Effector memory CD4-positive, alpha-beta T cell (primary cell): ENCODE results near the gene P2RY13.

Source experiments
- DNase-seq, 3 donors: peaks; one replicate each; pipeline ENCODE4 v3.0.0-alpha.2; 2020
- H3K27ac ChIP-seq: 2 replicates; pipeline ENCODE4 v1.7.0; 2013; ENCODE audit warnings: mild to moderate bottlenecking, low read length, moderate library complexity; ENCODE audit not compliant: insufficient read depth, poor library complexity, severe bottlenecking
- H3K27me3 ChIP-seq: replicated peaks from 2 replicates; pipeline ENCODE4 v1.7.0; 2013; ENCODE audit warnings: mild to moderate bottlenecking, low read length; ENCODE audit not compliant: insufficient read depth, control insufficient read depth, poor library complexity, severe bottlenecking
- H3K36me3 ChIP-seq: 2 replicates; pipeline ENCODE4 v1.7.0; 2013; ENCODE audit warnings: mild to moderate bottlenecking, low read length, moderate library complexity; ENCODE audit not compliant: control insufficient read depth, insufficient read depth
- H3K4me1 ChIP-seq: 2 replicates; pipeline ENCODE4 v1.7.0; 2013; ENCODE audit warnings: low read length, mild to moderate bottlenecking; ENCODE audit not compliant: control insufficient read depth, insufficient read depth, poor library complexity, severe bottlenecking
- H3K4me3 ChIP-seq: 2 replicates; pipeline ENCODE4 v1.7.0; 2013; ENCODE audit warnings: low read length, low read depth, mild to moderate bottlenecking; ENCODE audit not compliant: insufficient read depth, poor library complexity, severe bottlenecking
- H3K9me3 ChIP-seq: 2 replicates; pipeline ENCODE4 v1.7.0; 2013; ENCODE audit warnings: mild to moderate bottlenecking, low read length, moderate library complexity; ENCODE audit not compliant: control insufficient read depth

P2RY13 gene

DNA sequence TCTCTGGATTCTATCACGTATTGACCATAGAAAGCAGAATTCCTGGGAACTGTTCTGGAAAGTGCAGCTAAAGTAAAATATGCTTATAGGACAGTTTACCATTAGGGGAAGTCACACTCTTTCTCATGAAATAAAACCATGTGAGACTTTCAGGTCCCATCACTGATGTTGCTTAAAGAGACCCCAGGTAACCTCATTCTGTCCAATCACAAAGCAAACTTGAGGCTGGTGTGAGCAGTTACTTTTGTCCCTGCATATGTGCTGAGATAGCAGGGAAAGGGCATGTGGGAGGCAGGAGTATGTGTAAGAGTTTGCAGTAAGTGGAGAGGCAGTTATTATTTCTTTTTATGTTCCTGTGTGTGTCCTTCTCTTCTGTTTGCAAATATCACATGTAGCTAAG is 28.8 kb downstream of the P2RY13 start:
- H3K27ac ChIP-seq = no peak overlapping the region
- no peaks in the 10 kb centered on the region for H3K4me1 ChIP-seq
- H3K9me3 ChIP-seq = no peaks in the 10 kb centered on the region
- no peaks in the 10 kb centered on the region for H3K27me3 ChIP-seq
- H3K4me3 ChIP-seq = no peak overlapping the region
- H3K36me3 ChIP-seq = no peaks in the 10 kb centered on the region
- no peak for DNase-seq

- Histone ChIP-seq H3K4me3 (no peak overlapping the region), H3K9me3 (no peaks in the 10 kb centered on the region), H3K27ac (no peak overlapping the region), H3K27me3 (no peaks in the 10 kb centered on the region), H3K36me3 (no peaks in the 10 kb centered on the region), H3K4me1 (no peaks in the 10 kb centered on the region)
- no peak for DNase-seq
Measured at GRCh38 chr3:151299006-151299405, 30.3 kb downstream of the P2RY13 start.

DNA sequence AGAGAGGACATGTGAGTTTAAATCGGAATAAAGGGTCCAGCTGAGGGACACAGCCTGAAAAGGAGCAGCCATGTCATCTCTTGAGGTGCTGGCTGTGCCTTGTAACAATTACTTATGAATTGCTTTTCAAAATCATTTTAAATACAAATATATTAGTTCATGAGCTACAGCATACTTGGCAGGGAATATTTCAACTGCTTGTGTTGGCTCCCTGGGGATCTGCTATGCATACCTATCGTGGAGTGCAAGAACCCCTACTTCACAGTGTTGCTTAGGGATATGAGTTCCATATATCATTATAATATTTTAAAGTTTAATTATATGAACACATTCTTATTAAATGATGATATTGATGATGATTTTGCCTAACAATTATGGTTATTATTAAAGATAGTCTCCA is 31.9 kb downstream of the P2RY13 start:
- Histone ChIP-seq H3K9me3 (no peaks in the 10 kb centered on the region), H3K4me3 (no peak overlapping the region), H3K36me3 (no peaks in the 10 kb centered on the region), H3K4me1 (no peaks in the 10 kb centered on the region), H3K27ac (no peak overlapping the region), H3K27me3 (no peaks in the 10 kb centered on the region)
- no peak for DNase-seq

DNA sequence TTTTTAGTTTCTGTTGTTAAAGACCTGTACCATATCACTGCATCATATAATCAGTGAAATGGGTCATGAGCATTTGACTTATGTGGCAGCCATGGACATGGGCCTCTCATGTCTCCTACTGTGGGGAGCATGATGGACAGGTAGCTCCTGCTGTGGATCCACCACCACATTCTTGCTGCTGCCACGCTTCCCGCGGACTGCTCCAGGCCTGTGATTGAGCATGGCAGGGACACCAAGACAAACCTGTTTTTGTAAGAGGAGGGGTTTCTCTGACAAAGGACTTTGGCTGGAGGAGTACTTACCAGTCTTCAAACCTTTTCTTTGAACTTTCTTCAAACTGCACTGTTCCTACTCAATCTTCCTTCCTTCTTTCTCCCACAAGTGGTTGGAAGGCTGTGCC is 33.1 kb downstream of the P2RY13 start:
- Histone ChIP-seq H3K36me3 (no peaks in the 10 kb centered on the region), H3K27ac (no peak overlapping the region), H3K27me3 (no peaks in the 10 kb centered on the region), H3K4me3 (no peak overlapping the region), H3K4me1 (no peaks in the 10 kb centered on the region), H3K9me3 (no peaks in the 10 kb centered on the region)
- no peak for DNase-seq

DNA sequence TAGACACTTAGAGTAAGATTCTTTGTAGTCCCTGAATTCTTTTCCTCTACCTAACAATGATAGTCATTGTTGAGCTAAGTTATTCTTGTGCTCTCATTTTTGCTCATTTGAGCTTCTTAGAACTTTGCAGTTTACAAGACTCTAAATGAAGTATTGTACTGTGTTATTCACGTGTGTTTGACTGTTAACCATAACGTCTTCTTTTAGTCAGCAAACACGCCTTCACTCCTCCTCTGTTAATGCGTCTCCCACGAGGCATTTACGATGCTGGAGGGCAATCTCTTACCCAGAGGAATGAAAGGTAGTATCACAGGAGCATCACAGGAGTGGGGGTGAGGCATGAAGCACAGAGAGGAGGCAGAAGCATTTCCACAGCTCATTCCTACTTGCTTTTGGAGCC is 36.2 kb downstream of the P2RY13 start:
- H3K4me1 ChIP-seq = no peaks in the 10 kb centered on the region
- no peaks in the 10 kb centered on the region for H3K36me3 ChIP-seq
- no peak for DNase-seq
- no peaks in the 10 kb centered on the region for H3K9me3 ChIP-seq
- no peak overlapping the region for H3K27ac ChIP-seq
- no peaks in the 10 kb centered on the region for H3K27me3 ChIP-seq
- H3K4me3 ChIP-seq = no peak overlapping the region

GRCh38 chr3:151290673-151291072 is 38.7 kb downstream of the P2RY13 start:
- H3K27me3 ChIP-seq = no peaks in the 10 kb centered on the region

GRCh38 chr3:151289445-151289844 is 39.9 kb downstream of the P2RY13 start:
- Histone ChIP-seq H3K27me3 (no peaks in the 10 kb centered on the region), H3K4me1 (no peaks in the 10 kb centered on the region), H3K27ac (no peak overlapping the region), H3K36me3 (no peaks in the 10 kb centered on the region), H3K9me3 (no peaks in the 10 kb centered on the region), H3K4me3 (no peak overlapping the region)
- DNase-seq = no peak

More at GRCh38 chr3:151290673-151291072, 38.7 kb downstream of the P2RY13 start:
- no peaks in the 10 kb centered on the region for H3K4me1 ChIP-seq
- H3K4me3 ChIP-seq = no peak overlapping the region
- H3K27ac ChIP-seq = no peak overlapping the region
- no peak for DNase-seq
- H3K36me3 ChIP-seq = no peaks in the 10 kb centered on the region
- no peaks in the 10 kb centered on the region for H3K9me3 ChIP-seq

GRCh38 chr3:151285940-151286339 is 43.4 kb downstream of the P2RY13 start:
- no peaks in the 10 kb centered on the region for H3K36me3 ChIP-seq
- no peaks in the 10 kb centered on the region for H3K27me3 ChIP-seq
- no peak overlapping the region for H3K27ac ChIP-seq
- no peaks in the 10 kb centered on the region for H3K4me1 ChIP-seq
- no peak overlapping the region for H3K4me3 ChIP-seq
- no peak for DNase-seq
- no peaks in the 10 kb centered on the region for H3K9me3 ChIP-seq

- no peaks in the 10 kb centered on the region for H3K9me3 ChIP-seq
- no peaks in the 10 kb centered on the region for H3K27me3 ChIP-seq
- no peak overlapping the region for H3K27ac ChIP-seq
- H3K36me3 ChIP-seq = no peaks in the 10 kb centered on the region
- DNase-seq = no peak
- H3K4me1 ChIP-seq = no peaks in the 10 kb centered on the region
- no peak overlapping the region for H3K4me3 ChIP-seq
Measured at GRCh38 chr3:151283907-151284461, 45.4 kb downstream of the P2RY13 start.

- Histone ChIP-seq H3K27me3 (no peaks in the 10 kb centered on the region), H3K4me1 (no peaks in the 10 kb centered on the region), H3K27ac (no peak overlapping the region), H3K4me3 (no peak overlapping the region), H3K9me3 (no peaks in the 10 kb centered on the region), H3K36me3 (no peaks in the 10 kb centered on the region)
- DNase-seq = no peak
Measured at GRCh38 chr3:151283387-151283786, 46.0 kb downstream of the P2RY13 start.
